Liver (tissue), 9 donors: ENCODE data around the gene TANC2. TPM values are rescaled to one million over a fixed set of nuclear protein-coding genes. Genes with fewer than 3 reads are reported as not detected.

Source experiments
- DNase-seq: peaks from one replicate; pipeline ENCODE4 v3.0.0-alpha.2; 2017; ENCODE audit warnings: low spot score
- H3K27ac ChIP-seq, 2 donors: one replicate each; pipeline ENCODE4 v1.7.0; 2013; ENCODE audit warnings: inconsistent platforms in 2 of 2, low read length in 2 of 2, control low read depth in 1 of 2, low read depth in 1 of 2, mild to moderate bottlenecking in 1 of 2
- H3K27me3 ChIP-seq, 4 donors: one replicate each; pipeline versions ENCODE4 v1.6.1 to v1.7.0; 2013; ENCODE audit warnings: low read length in 3 of 4, inconsistent platforms in 1 of 4, mild to moderate bottlenecking in 1 of 4, moderate library complexity in 1 of 4; ENCODE audit not compliant: control insufficient read depth in 4 of 4, insufficient read depth in 4 of 4
- H3K36me3 ChIP-seq, 4 donors: one replicate each; pipeline versions ENCODE4 v1.6.1 to v1.7.0; 2013; ENCODE audit warnings: low read length in 3 of 4, mild to moderate bottlenecking in 3 of 4, low read depth in 1 of 4, moderate library complexity in 1 of 4; ENCODE audit not compliant: control insufficient read depth in 4 of 4, insufficient read depth in 3 of 4
- H3K4me1 ChIP-seq, 4 donors: one replicate each; pipeline versions ENCODE4 v1.6.1 to v1.7.0; 2013; ENCODE audit warnings: low read length in 3 of 4, mild to moderate bottlenecking in 3 of 4, moderate library complexity in 1 of 4; ENCODE audit not compliant: control insufficient read depth in 4 of 4, insufficient read depth in 4 of 4
- H3K4me3 ChIP-seq, 3 donors: one replicate each; pipeline versions ENCODE4 v1.6.1 to v1.7.0; 2013; ENCODE audit warnings: low read length in 3 of 3, control low read depth in 1 of 3, low read depth in 1 of 3, mild to moderate bottlenecking in 1 of 3
- H3K9ac ChIP-seq, 2 donors: one replicate each; pipeline ENCODE4 v1.7.0; 2013; ENCODE audit warnings: low read length in 2 of 2, mild to moderate bottlenecking in 2 of 2, moderate library complexity in 2 of 2, control low read depth in 1 of 2, low read depth in 1 of 2
- H3K9me3 ChIP-seq, 4 donors: one replicate each; pipeline versions ENCODE4 v1.6.1 to v1.7.0; 2013; ENCODE audit warnings: low read length in 3 of 4; ENCODE audit not compliant: control insufficient read depth in 4 of 4
- EGR1 ChIP-seq, 2 donors: IDR thresholded peaks; 2 replicates each; pipeline ENCODE4 v1.6.1; 2016 to 2018; ENCODE audit warnings: antibody characterized with exemption in 2 of 2, low read depth in 2 of 2
- FOXA1 ChIP-seq: IDR thresholded peaks from 2 replicates; pipeline ENCODE4 v1.6.1; 2016; ENCODE audit warnings: antibody characterized with exemption
- FOXA2 ChIP-seq: IDR thresholded peaks from 2 replicates; pipeline ENCODE4 v1.6.1; 2016; ENCODE audit warnings: antibody characterized with exemption
- GABPA ChIP-seq, 2 donors: IDR thresholded peaks in 1 of 2; conservative IDR thresholded peaks in 1 of 2; 2 replicates each; pipeline ENCODE4 v1.6.1; 2016; ENCODE audit warnings: antibody characterized with exemption in 2 of 2, mild to moderate bottlenecking in 1 of 2, moderate library complexity in 1 of 2
- HNF4A ChIP-seq, 2 donors: conservative IDR thresholded peaks; 2 replicates each; pipeline ENCODE4 v1.6.1; 2016; ENCODE audit warnings: antibody characterized with exemption in 2 of 2, mild to moderate bottlenecking in 2 of 2
- HNF4G ChIP-seq: IDR thresholded peaks from 2 replicates; pipeline ENCODE4 v1.6.1; 2016; ENCODE audit warnings: antibody characterized with exemption
- JUND ChIP-seq, 2 donors: IDR thresholded peaks; 2 replicates each; pipeline ENCODE4 v1.6.1; 2016; ENCODE audit warnings: antibody characterized with exemption in 2 of 2
- NR2F2 ChIP-seq: IDR thresholded peaks from 2 replicates; pipeline ENCODE4 v1.6.1; 2016; ENCODE audit warnings: antibody characterized with exemption
- RAD21 ChIP-seq, 2 donors: IDR thresholded peaks; 2 replicates each; pipeline ENCODE4 v1.6.1; 2016; ENCODE audit warnings: antibody characterized with exemption in 2 of 2, mild to moderate bottlenecking in 2 of 2
- RXRA ChIP-seq, 2 donors: IDR thresholded peaks; 2 replicates each; pipeline ENCODE4 v1.6.1; 2017 to 2018; ENCODE audit warnings: antibody characterized with exemption in 2 of 2, mild to moderate bottlenecking in 1 of 2
- SP1 ChIP-seq: IDR thresholded peaks from 2 replicates; pipeline ENCODE4 v1.6.1; 2018; ENCODE audit warnings: antibody characterized with exemption, mild to moderate bottlenecking
- TAF1 ChIP-seq: conservative IDR thresholded peaks from 2 replicates; pipeline ENCODE4 v1.6.1; 2016; ENCODE audit warnings: antibody characterized with exemption, mild to moderate bottlenecking
- YY1 ChIP-seq: IDR thresholded peaks from 2 replicates; pipeline ENCODE4 v1.6.1; 2016; ENCODE audit warnings: antibody characterized with exemption, mild to moderate bottlenecking
- WGBS: extraction: QIAGEN DNeasy Blood & Tissue Kit; methylation state at CpG from one replicate; pipeline ENCODE4 v1.1.7; 2013; 5-methylcytosine and 5-hydroxymethylcytosine counted together
- polyA plus RNA-seq, 2 donors: library from polyadenylated mRNA; stranded (reverse) in 1 of 2; unstranded in 1 of 2; fragments of 200-250 nt in 1 of 2; fragments of >200 nt in 1 of 2; fragmentation: Nextera tagmentation in 1 of 2; extraction: Ambion mirVana in 1 of 2; gene quantifications; one replicate each; pipeline versions ENCODE4 v1.2.1 to v1.2.3, GENCODE V29; 2013 to 2015
- total RNA-seq, 2 donors: library from RNA; depleted of rRNA; stranded (reverse); fragments of >200 nt; gene quantifications; one replicate each; pipeline ENCODE4 v1.2.3, GENCODE V29; 2014
- TF ChIP-seq, protein P1 (sequence below): IDR thresholded peaks from 2 replicates; pipeline ENCODE4 v1.6.1; 2016; ENCODE audit warnings: antibody characterized with exemption
- TF ChIP-seq, protein P2 (sequence below): IDR thresholded peaks from 2 replicates; pipeline ENCODE4 v1.6.1; 2016; ENCODE audit warnings: antibody characterized with exemption
- TF ChIP-seq, protein P3 (sequence below): IDR thresholded peaks from 2 replicates; pipeline ENCODE4 v1.6.1; 2016; ENCODE audit warnings: antibody characterized with exemption
- TF ChIP-seq, protein P4 (sequence below): IDR thresholded peaks from 2 replicates; pipeline ENCODE4 v1.6.1; 2016; ENCODE audit warnings: antibody characterized with exemption, mild to moderate bottlenecking
- TF ChIP-seq, protein P5 (sequence below): fragments of 150-350 bp; IDR thresholded peaks from 2 replicates; pipeline ENCODE4 v1.5.1; 2017; ENCODE audit warnings: improper control_type of control experiment, low read depth, low read length; ENCODE audit not compliant: missing input control
- donor health status: healthy.
- donor health status: healthy.
- donor health status: healthy.
- donor health status: healthy.
- donor health status: healthy.

Gene TANC2
- total and polyA plus RNA-seq, 4 donors = 1.2 to 7.7 (median 4.1) TPM

DNA sequence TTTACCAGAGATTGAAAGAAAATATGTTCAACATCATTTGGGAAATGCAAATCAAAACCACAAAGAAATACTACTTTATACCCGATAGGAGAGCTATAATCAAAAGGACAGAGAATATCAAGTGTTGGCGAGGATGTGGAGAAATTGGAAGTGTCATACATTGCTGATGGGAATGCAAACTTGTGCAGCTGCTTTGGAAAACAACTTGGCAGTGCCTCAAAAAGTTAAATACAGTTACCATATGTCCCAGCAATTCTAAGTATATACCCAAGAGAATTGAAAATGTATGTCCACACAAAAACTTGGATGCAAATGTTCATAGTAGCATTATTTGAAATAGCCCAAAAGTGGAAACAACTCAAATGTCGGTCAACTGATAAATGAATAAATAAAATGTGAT lies 17.0 kb upstream of the TANC2 start:
- Histone ChIP-seq H3K9me3 (no peaks in the 10 kb centered on the region), H3K27me3 (peaks cover 0 to 4% (median 0%) of the 10 kb centered on the region in 4 donors), H3K9ac (no peak overlapping the region), H3K4me3 (no peak overlapping the region), H3K36me3 (no peaks in the 10 kb centered on the region), H3K27ac (no peak overlapping the region), H3K4me1 (no peaks in the 10 kb centered on the region)
- TF ChIP-seq, protein P1, sequence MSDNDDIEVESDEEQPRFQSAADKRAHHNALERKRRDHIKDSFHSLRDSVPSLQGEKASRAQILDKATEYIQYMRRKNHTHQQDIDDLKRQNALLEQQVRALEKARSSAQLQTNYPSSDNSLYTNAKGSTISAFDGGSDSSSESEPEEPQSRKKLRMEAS = no peak
- TF ChIP-seq EGR1 (IDR thresholded peaks at IDR 0.05; ENCODE audit: low read depth in 2 of 2) (no peak), RAD21 (IDR thresholded peaks at IDR 0.05) (no peak), HNF4G (no peak), FOXA1 (no peak), YY1 (no peak)
- DNase-seq = no peak
- 84% methylated on average over 3 of the region's 3 CpGs for WGBS

DNA sequence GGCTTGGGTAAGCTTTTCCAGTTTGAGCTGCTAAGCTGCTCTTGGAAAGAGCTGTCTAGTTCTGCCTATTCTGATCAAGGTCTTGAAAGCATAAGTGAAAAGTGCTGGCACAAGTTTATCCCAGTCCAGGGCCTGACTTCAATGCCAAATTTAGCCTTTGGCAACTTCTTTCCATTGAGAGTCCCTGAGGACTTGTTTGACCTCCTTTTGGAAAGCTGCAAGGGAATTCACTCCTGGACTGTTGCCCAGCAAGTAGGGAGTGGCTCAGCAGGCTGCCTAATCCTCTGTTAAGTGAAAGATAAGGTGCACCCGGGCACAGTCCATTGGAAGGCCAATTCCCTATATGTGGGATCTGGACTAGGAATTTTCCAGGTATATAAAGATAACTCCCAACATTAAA lies 16.0 kb upstream of the TANC2 start:
- WGBS = 23% methylated on average over 1 of the region's 1 CpG
- H3K9me3 ChIP-seq = no peaks in the 10 kb centered on the region
- DNase-seq = no peak

More for the DNA sequence above, 16.0 kb upstream of the TANC2 start:
- Histone ChIP-seq H3K27me3 (peaks cover 0 to 2% (median 0%) of the 10 kb centered on the region in 4 donors), H3K4me3 (no peak overlapping the region), H3K4me1 (no peaks in the 10 kb centered on the region), H3K9ac (no peak overlapping the region), H3K27ac (no peak overlapping the region), H3K36me3 (no peaks in the 10 kb centered on the region)
- TF ChIP-seq RXRA (IDR thresholded peaks at IDR 0.05) (no peak), TAF1 (no peak), SP1 (no peak), FOXA1 (no peak), NR2F2 (no peak), YY1 (no peak), HNF4A (conservative IDR thresholded peaks at IDR 0.05) (no peak), RAD21 (IDR thresholded peaks at IDR 0.05) (no peak), EGR1 (IDR thresholded peaks at IDR 0.05; ENCODE audit: low read depth in 2 of 2) (no peak), JUND (IDR thresholded peaks at IDR 0.05) (no peak), GABPA (IDR thresholded peaks at IDR 0.05 in 1 of 2, conservative IDR thresholded peaks at IDR 0.05 in 1 of 2) (no peak), FOXA2 (no peak), HNF4G (no peak)
- TF ChIP-seq, protein P1 = no peak
- TF ChIP-seq, protein P2, sequence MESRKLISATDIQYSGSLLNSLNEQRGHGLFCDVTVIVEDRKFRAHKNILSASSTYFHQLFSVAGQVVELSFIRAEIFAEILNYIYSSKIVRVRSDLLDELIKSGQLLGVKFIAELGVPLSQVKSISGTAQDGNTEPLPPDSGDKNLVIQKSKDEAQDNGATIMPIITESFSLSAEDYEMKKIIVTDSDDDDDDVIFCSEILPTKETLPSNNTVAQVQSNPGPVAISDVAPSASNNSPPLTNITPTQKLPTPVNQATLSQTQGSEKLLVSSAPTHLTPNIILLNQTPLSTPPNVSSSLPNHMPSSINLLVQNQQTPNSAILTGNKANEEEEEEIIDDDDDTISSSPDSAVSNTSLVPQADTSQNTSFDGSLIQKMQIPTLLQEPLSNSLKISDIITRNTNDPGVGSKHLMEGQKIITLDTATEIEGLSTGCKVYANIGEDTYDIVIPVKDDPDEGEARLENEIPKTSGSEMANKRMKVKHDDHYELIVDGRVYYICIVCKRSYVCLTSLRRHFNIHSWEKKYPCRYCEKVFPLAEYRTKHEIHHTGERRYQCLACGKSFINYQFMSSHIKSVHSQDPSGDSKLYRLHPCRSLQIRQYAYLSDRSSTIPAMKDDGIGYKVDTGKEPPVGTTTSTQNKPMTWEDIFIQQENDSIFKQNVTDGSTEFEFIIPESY = no peak
- TF ChIP-seq, protein P3, sequence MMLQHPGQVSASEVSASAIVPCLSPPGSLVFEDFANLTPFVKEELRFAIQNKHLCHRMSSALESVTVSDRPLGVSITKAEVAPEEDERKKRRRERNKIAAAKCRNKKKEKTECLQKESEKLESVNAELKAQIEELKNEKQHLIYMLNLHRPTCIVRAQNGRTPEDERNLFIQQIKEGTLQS = no peak
- TF ChIP-seq, protein P4, sequence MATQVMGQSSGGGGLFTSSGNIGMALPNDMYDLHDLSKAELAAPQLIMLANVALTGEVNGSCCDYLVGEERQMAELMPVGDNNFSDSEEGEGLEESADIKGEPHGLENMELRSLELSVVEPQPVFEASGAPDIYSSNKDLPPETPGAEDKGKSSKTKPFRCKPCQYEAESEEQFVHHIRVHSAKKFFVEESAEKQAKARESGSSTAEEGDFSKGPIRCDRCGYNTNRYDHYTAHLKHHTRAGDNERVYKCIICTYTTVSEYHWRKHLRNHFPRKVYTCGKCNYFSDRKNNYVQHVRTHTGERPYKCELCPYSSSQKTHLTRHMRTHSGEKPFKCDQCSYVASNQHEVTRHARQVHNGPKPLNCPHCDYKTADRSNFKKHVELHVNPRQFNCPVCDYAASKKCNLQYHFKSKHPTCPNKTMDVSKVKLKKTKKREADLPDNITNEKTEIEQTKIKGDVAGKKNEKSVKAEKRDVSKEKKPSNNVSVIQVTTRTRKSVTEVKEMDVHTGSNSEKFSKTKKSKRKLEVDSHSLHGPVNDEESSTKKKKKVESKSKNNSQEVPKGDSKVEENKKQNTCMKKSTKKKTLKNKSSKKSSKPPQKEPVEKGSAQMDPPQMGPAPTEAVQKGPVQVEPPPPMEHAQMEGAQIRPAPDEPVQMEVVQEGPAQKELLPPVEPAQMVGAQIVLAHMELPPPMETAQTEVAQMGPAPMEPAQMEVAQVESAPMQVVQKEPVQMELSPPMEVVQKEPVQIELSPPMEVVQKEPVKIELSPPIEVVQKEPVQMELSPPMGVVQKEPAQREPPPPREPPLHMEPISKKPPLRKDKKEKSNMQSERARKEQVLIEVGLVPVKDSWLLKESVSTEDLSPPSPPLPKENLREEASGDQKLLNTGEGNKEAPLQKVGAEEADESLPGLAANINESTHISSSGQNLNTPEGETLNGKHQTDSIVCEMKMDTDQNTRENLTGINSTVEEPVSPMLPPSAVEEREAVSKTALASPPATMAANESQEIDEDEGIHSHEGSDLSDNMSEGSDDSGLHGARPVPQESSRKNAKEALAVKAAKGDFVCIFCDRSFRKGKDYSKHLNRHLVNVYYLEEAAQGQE = no peak
- TF ChIP-seq, protein P5, sequence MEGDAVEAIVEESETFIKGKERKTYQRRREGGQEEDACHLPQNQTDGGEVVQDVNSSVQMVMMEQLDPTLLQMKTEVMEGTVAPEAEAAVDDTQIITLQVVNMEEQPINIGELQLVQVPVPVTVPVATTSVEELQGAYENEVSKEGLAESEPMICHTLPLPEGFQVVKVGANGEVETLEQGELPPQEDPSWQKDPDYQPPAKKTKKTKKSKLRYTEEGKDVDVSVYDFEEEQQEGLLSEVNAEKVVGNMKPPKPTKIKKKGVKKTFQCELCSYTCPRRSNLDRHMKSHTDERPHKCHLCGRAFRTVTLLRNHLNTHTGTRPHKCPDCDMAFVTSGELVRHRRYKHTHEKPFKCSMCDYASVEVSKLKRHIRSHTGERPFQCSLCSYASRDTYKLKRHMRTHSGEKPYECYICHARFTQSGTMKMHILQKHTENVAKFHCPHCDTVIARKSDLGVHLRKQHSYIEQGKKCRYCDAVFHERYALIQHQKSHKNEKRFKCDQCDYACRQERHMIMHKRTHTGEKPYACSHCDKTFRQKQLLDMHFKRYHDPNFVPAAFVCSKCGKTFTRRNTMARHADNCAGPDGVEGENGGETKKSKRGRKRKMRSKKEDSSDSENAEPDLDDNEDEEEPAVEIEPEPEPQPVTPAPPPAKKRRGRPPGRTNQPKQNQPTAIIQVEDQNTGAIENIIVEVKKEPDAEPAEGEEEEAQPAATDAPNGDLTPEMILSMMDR = no peak
